ENCODE results near the gene NUP50. TPM values are rescaled to one million over a fixed set of nuclear protein-coding genes. Genes with fewer than 3 reads are reported as not detected.

The NUP50 gene
- total RNA-seq, 1 donor from 2014 or later = 19.1 TPM

- no peak for DNase-seq
- ATAC-seq (ENCODE audit: poor library complexity) = no peak
- intact Hi-C loops (cut with DNase I) = no loop called here
Measured at GRCh38 chr22:45155050-45155840, 8.5 kb upstream of the NUP50 start.

DNA sequence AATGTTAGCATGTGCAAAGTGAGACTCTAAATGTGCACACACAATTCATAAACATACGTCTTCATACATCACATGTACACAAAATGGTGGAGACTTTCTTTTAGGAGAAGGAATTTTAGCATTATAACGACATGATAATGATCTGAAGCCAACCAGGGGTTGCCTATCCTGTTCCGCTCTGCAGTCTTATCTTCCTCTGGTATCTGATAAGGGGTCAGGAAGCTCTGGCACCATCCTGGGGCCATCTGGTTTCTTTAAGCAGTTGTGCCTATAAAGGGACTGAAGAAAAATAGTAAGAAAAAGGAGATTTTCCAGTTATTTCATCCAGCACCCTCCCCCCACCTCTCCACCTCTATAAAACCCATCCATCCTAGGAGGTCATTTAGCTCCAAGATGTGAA, 5.8 kb upstream of the NUP50 start:
- intact Hi-C loops (cut with DNase I) = no loop called here
- ATAC-seq (ENCODE audit: poor library complexity) = no peak
- DNase-seq = no peak

GRCh38 chr22:45159652-45160462, 3.9 kb upstream of the NUP50 start:
- ATAC-seq (ENCODE audit: poor library complexity) = no peak
- no peak for DNase-seq
- intact Hi-C loops (cut with DNase I) = no loop called here

GRCh38 chr22:45162531-45162930, 1.2 kb upstream of the NUP50 start:
- DNase-seq (no peak), ATAC-seq (ENCODE audit: poor library complexity) (no peak)
- intact Hi-C loops (cut with DNase I) = no loop called here

DNA sequence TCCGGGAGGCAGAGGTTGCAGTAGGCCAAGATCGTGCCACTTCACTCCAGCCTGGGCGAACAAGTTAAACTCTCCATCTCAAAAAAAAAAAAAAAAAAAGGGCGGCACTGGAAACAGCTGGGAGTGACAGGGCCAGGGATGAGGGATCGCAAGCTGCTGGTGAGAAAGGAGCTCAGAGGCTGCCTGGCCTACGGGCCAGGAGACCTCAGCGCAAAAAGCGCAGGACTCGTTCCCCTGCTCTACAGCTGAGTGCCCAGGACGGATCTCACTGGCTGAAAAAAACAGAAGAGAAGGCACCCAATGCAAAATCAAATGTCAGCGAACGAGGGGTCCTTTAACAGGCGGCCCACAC, 650 bp upstream of the NUP50 start:
- intact Hi-C loops (cut with DNase I) = no loop called here
- no peak for DNase-seq
- ATAC-seq (ENCODE audit: poor library complexity) = peak; percentile 36

DNA sequence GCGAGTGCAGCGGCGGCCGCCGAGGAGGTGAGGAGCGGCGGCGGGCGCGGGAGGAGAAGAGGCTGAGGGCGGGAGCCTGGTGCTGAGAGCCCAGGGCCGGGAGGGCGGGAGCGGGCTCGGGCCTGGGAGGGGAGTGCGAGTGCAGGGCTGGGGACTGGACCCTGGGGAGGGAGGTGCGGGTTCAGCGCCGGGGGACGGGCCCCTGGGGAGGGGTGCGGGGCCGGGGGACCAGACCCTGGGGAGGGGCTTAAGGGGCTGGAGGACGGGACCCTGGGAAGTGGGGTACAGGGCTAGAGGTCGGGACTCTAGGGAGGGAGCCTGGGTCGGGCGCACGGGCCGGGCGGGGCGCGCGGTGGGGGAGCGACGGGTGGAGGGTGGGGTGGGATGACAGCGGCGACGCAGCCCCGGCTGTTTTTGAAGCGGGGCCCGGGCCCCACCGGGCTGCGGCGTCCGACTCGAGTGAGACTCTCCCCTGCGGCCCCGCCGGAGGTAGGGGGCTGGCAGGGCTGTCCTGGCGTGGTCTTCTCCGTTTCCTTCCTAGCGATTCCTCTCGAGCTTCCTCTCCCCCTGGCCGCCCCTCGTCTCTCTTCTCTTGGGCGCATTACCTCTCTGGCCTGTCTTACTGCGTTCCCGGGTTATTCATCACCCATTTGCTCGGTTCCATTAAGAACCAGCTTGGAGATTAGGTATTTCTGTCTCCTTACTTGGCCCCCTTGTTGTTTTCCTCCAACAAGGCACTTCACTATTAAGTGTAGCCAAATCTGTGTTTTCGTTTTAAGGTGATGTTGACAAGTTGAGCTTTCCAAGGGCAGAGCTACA, 754 bp downstream of the NUP50 start:
- intact Hi-C loops (cut with DNase I) = no loop called here
- ATAC-seq (ENCODE audit: poor library complexity) (peak; percentile 42), DNase-seq (peak; percentile 56)

GRCh38 chr22:45166932-45167331, 3.2 kb downstream of the NUP50 start:
- DNase-seq (no peak), ATAC-seq (ENCODE audit: poor library complexity) (no peak)
- intact Hi-C loops (cut with DNase I) = no loop called here

DNA sequence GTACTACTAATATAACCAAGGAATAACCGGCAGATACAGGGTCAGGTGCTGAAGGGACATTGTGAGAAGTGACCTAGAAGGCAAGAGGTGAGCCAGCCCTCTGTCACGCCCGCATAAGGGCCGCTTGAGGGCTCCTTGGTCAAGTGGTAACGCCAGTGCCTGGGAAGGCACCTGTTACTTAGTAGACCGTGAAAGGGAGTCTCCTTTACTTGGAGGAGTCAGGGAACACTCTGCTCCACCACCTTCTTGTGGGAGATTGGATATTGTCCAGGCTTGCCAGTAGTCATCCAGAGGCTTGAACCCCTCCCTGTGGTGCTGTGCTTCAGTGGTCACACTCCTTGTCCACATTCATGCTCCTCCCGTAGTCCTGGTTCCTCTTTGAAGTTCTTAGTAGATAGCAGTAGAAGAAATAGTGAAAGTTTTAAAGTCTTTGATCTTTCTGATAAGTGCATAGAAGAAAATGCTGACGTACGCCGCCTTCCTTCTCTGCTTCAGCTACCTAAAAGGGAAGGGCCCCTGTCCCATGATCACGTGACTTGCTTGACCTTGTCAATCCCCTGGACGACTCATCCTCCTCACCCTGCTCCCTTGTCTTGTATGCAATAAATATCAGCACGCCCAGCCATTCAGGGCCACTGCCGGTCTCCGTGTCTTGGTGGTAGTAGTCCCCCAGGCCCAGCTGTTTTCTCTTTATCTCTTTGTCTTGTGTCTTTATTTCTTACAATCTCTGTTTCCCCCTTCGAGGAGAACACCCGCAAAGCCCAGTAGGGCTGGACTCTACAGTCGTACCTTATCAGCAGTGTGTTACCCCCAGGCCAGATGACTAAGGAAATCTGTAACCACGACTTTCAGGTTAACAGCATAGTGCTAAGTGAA, 6.1 kb downstream of the NUP50 start:
- no peak for ATAC-seq (ENCODE audit: poor library complexity)
- no peak for DNase-seq
- intact Hi-C loops (cut with DNase I) = no loop called here

- intact Hi-C loops (cut with DNase I) = no loop called here
- ATAC-seq (ENCODE audit: poor library complexity) = no peak
- DNase-seq = no peak
Measured at GRCh38 chr22:45171830-45172229, 8.1 kb downstream of the NUP50 start.

GRCh38 chr22:45172881-45173585, 9.3 kb downstream of the NUP50 start:
- intact Hi-C loops (cut with DNase I) = no loop called here
- ATAC-seq (ENCODE audit: poor library complexity) (no peak), DNase-seq (no peak)

GRCh38 chr22:45179276-45180049, 15.7 kb downstream of the NUP50 start:
- no peak for DNase-seq
- ATAC-seq (ENCODE audit: poor library complexity) = no peak

DNA sequence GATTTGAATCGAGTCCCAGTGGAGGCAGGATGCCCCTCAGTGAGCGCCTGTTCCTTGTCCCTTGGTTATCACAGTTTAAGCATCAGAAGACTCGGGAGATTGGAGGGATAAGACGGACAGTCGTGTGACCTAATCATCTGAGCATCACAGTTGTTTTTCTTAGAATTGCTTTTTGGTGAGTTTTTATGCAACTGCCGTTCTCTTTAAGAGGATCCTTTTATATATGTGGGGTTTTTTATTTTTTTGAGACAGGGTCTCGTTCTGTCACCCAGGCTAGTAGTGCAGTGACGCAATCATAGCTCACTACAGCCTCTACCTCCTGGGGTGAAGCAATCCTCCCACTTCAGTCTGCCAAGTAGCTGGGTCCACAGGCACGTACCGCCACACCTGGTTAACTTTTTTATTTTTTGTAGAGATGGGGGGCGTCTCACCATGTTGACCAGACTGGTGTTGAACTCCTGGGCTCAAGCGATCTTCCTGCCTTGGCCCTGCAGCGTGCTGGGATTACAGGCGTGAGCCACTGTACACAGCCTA, 16.5 kb downstream of the NUP50 start:
- intact Hi-C loops (cut with DNase I) = no loop called here
- no peak for DNase-seq

More at GRCh38 chr22:45179276-45180049, 15.7 kb downstream of the NUP50 start:
- intact Hi-C loops (cut with DNase I) = no loop called here

DNA sequence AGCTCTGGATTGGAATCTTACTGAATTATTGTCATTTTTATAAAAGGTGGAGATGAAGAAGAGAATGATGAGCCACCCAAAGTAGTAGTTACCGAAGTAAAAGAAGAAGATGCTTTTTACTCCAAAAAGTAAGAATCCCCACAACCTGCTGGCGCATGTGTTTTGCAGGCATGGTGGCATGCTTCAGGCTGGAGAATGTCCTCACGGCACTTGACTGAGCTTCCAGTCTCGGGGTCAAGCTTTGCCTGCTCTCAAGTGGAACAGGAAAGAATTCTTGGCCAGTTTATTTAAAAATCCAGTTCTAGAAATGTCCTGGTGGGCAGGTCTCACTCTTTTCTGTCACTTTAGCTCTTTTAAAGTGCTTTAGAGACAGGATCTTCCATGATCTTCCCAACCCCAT, 17.5 kb downstream of the NUP50 start:
- DNase-seq = no peak
- intact Hi-C loops (cut with DNase I) = no loop called here
- ATAC-seq (ENCODE audit: poor library complexity) = no peak

More for the DNA sequence above, 16.5 kb downstream of the NUP50 start:
- no peak for ATAC-seq (ENCODE audit: poor library complexity)

- no peak for DNase-seq
- no peak for ATAC-seq (ENCODE audit: poor library complexity)
- intact Hi-C loops (cut with DNase I) = no loop called here
Measured at GRCh38 chr22:45181766-45182165, 18.0 kb downstream of the NUP50 start.

DNA sequence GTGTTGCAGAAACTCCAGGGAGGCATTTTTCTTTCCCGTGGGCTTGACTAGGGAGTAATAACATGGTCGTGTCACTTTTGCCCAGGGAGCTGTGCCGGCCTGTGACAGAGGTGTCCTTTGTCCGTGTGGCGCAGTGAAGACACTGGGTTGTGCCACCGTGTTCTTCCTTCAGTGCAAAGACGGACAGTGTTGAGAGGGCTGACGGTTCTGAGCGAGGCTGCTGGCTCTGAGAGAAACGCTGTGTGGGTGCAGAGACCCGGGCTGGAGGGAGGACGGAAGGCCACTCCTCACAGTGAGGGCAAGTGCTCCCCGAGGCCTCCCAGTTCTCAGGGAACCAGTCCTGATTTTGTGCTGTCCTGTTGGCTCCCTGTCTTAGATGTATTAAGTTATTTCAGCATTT, 20.2 kb downstream of the NUP50 start:
- DNase-seq (no peak), ATAC-seq (ENCODE audit: poor library complexity) (no peak)
- intact Hi-C loops (cut with DNase I) = no loop called here

- DNase-seq = no peak
- ATAC-seq (ENCODE audit: poor library complexity) = no peak
- intact Hi-C loops (cut with DNase I) = no loop called here
Measured at GRCh38 chr22:45185718-45186514, 22.2 kb downstream of the NUP50 start.
